NCI-H1436 (cell line): Measurements from ENCODE around the gene NPHP4.

Source experiments
- DNase-seq: peaks from one replicate; lab custom pipeline; 2025; lab: John Stamatoyannopoulos, UW

Gene NPHP4

GRCh38 chr1:5891736-5892135, 100.5 kb downstream of the NPHP4 start:
- DNase-seq: no peak

DNA sequence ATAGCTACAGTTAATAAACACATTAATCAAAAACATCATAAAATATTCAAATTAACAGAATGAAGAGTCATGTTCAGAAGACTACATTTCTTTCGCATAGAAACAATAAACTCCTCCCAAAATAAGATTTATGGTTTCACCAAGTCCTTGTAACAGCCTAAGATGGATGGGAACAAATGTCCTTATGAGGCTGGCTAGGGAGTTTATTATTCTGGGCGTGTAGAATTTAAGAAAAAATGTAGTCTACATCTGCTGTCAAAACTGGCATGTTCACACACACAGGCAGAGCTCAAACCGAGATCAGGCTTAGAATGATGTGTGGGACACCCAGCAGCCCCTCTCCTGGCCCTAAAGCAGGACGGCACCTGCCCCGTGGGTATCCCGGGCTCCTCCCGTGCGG, 101.1 kb downstream of the NPHP4 start:
- no peak for DNase-seq

- DNase-seq: no peak
Observed at GRCh38 chr1:5890346-5891106, 101.7 kb downstream of the NPHP4 start.

GRCh38 chr1:5889901-5890300, 102.3 kb downstream of the NPHP4 start:
- DNase-seq: no peak

DNA sequence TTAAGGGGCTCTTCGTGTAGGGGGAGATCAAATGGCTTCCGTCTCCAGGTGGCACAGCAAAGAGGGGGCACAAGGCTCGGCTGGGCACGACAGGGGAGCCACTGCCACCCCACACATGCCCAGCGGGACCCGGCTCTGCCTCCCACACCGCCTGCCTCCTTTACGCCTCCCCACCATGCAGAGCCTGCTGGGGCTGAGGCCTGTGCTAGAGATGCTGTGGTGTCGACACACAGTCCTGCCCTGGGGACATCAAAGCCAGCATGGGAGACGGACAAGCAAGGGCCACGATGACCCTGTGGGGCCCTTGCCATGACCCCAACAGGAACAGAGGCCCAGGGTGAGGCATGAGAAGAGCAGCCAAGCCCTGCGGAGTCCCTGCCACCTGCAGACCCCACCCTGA, 102.8 kb downstream of the NPHP4 start:
- DNase-seq: no peak

- no peak for DNase-seq
Observed at GRCh38 chr1:5888606-5889211, 103.5 kb downstream of the NPHP4 start.

DNA sequence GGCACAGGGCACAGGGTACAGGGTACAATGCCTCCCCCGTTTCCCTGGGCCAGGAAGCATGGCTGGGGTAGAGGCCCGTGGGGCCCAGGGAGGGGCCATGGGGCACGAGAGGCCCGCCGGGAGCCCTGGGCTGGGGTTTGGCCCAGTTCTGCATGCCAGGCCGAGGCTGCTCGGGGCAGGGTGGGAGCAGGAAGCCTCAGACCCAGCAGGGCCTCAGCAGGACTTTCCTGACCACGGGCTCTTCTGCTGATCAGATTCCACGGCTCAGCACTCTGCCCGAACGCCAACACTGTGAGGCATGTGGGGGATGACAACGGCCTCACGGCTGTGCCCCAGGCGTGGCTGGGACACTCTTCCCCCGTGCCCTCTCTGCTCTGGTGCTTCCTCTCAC, 104.3 kb downstream of the NPHP4 start:
- DNase-seq: no peak

GRCh38 chr1:5887349-5887970, 104.8 kb downstream of the NPHP4 start:
- no peak for DNase-seq

GRCh38 chr1:5886541-5887348, 105.5 kb downstream of the NPHP4 start:
- DNase-seq: no peak

DNA sequence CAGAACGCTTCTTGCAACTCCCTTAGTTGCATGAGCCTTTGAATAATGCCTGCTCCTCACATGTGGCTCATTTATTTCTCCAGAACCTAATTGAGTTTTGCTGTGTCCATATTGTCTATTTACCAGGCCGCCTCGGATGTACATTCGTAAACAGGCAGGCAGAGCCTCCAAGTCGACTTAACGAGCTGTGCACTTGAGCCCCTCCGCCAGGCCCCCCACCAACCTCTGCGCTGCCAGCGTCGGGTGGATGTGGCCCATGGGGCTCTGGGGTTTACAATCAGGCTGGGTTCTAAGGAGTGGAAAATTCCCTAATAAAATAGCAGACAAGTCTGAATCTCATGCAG, 106.1 kb downstream of the NPHP4 start:
- no peak for DNase-seq

- no peak for DNase-seq
Observed at GRCh38 chr1:5885471-5886139, 106.6 kb downstream of the NPHP4 start.

GRCh38 chr1:5884110-5884509, 108.1 kb downstream of the NPHP4 start:
- no peak for DNase-seq

DNA sequence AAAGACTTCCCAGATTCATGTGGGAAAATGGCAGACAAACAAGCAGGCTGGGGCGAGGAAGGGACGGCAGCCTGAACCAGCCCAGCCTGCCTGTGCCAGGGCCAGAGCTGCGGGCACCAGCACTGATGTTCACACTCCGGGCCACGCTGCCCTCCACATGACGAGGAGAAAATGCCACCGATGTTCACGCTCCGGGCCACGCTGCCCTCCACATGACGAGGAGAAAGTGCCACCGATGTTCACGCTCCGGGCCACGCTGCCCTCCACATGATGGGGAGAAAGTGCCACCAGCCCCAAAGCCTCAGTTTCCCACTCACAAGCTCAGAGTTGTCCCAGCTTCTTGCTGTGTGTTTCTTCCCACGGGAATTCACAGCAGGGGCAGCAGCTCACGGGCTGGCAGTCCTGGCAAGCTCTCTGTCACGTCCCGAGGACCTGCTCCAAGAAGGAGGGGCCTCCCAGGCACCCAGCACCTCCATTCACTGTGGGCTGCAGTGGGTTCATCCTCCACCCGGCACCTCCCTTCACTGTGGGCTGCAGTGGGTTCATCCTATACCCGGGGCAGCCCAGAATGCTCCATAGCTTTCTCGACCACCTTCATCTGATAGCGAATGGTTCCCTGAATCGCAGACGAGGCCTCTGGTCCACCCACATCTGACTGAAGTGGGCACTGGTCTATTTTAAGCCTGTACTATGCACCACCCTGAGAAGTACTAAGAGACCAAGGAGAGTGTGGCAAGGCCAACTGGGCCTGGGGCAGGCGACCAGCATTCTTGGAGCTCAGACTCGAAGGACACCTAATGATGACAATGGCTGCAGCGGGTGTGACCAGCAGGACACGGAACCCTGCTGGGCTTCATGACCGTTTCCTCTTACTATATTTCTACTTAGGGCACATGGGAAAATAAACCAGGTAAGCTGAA, 108.8 kb downstream of the NPHP4 start:
- DNase-seq: no peak

DNA sequence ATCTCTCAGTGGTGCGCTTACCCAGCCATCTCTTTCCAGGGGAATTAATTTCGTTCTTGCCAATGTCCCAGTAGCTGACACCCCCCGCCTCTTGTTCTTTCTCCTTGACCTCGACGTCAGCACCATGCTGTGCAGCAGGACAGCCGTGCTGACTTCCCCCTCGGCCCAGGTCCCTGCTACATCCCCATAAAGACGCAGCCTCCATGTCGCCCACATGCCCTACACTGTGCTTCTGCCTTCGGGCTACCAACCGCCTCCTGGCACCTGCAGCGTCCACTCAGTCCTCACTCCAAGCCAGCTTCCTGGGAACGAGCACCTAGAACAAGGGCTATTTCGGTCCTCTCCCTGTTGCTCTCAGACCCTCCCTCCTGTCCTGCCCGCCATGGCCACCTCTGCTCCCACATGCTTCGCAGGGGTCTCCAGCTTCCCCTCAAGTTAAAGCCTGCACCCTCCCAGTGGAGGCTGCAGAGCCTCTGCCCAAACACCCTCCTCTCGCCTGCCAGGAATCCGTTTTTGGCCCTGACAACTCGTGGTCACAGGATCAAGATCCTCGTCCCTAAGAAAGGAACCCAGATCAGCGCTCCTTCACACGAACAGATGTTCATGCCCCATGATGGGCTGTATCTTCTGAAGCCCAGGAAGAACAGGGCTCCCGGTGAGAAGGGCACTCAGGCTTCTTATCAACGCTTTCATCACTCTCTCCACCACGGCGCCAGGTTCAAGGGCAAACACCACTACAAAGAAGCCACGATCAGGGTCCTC, 109.7 kb downstream of the NPHP4 start:
- DNase-seq: no peak

GRCh38 chr1:5881526-5882222, 110.6 kb downstream of the NPHP4 start:
- DNase-seq: no peak

DNA sequence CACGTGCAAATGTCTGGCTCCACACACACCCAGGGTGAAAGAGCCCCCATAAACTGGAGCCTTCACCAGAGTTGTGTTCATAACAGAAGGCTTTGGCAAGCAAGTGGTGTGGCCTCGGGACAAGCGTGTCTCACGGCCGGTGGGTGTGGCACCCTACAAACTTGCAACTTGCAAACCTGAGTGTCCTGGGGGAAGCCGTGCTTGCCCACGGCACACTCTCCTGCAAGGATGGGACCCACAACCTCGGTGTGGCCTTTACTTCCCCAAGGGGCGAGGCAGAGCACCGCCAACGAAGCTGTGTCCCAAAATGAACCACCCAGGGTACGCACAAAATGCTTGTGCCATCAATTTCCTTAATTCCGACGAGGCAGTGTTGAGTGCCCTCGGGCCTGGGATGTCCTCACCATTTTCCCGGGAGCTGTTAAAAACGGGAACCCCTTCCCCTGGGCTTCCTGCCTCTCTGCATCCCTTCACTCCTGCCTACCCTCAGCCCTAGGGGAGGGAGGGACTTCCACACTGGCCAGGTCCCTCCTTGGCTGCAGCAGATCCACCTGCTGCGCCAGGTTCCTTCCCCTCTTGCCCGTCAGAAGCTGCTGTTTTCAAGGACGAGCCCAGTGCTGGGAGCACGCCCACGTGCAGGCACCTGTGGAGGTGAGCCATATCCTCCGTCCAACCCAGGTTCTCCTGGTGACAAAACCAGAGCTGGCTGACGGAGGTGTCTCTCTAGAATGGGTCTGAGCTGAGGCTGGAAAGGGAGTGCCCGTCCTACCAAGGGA, 111.4 kb downstream of the NPHP4 start:
- no peak for DNase-seq

DNA sequence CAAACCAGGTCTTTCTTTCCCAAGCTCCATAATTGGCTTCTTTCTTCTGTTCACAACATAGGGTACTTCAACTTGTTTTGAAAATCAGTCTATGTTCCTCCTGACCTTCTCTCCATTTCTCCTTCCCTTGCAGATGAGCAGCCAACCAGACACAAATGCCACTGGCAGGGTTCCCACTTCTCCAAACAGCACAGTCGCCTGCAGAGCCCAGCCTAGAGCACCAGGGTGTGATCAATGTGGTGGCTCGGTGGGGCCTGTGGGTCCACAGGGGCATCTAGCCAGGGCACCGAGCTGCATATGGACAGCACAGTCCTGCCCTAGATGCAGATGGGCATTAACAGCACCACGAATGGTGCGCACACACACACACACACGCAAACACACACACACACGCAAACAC, 112.8 kb downstream of the NPHP4 start:
- DNase-seq: no peak

DNA sequence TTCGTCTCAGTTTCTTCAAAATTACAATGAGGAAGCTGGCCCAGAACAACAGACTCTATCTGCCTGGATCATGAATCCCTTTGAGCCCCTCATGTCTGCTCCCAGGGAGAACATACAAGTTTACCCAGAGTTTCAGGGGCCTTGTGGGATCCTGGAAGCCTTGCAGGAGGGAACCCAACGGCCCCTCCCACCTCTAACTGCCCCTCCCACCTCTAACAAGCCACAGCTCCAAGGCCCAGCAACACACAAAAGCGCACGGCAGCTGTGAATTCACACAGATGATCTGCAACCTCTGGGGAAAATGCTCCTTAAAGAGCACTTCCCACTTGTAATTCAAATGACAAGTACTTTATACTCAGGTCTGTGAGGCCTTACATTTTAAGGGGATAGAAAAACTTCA, 113.3 kb downstream of the NPHP4 start:
- no peak for DNase-seq
